DMS79 treated with DMSO at 0.1 percent for 48 hours (cell line): ENCODE data around the gene ALKBH4.
"Not testable (repeated sequence)": the region's sequence is repeated elsewhere in the genome, so short reads cannot be mapped to it uniquely, and the experiment has no call there.

Experiments
- DNase-seq: peaks from one replicate; lab custom pipeline; 2025; lab: John Stamatoyannopoulos, UW

The ALKBH4 gene

DNA sequence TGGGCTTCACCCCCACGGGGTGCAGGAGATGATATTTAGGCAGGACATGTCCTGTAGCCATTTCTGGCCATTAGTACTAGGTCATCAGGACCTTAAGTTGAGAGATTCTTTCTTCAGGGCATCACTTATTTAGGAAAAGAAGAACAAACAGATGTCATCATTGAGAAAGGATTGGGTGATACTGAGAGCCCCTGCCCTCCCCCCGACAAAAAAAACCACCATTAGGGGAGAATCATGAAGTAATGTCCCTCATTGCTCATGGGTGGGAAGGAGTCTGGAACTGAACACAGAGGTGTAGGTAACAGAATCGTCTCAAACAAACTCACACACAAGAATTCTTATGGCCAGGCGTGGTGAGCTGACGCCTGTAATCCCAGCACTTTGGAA, 37.7 kb downstream of the ALKBH4 start:
- DNase-seq = no peak

GRCh38 chr7:102426268-102427018, 38.2 kb downstream of the ALKBH4 start:
- DNase-seq = no peak

GRCh38 chr7:102425639-102426267, 38.9 kb downstream of the ALKBH4 start:
- no peak for DNase-seq

- no peak for DNase-seq
These were observed 39.9 kb downstream of the ALKBH4 start for GRCh38 chr7:102424787-102425218.

GRCh38 chr7:102424129-102424551, 40.5 kb downstream of the ALKBH4 start:
- no peak for DNase-seq

DNA sequence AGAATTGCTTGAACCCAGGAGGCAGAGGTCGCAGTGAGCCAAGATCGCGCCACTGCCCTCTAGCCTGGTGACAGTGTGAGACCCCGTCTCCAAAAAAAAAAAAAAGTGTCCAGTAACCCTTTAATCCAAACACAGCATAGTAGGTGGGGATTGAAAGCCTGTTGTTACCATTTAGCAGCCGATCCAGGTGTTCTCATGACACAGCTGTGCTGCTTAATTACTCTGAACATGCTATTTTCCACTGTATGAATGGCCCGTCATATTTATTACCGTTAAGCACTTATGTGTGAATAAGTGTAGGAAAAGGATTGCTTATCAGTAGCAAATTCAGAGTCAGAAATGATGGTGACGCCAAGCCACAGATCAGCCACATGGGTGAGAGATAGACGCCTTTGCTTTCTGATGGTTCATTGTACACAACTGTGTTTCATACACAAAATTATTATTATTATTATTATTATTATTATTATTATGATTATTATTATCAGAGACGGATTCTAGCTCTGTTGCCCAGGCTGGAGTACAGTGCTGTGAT, 42.9 kb downstream of the ALKBH4 start:
- no peak for DNase-seq

DNA sequence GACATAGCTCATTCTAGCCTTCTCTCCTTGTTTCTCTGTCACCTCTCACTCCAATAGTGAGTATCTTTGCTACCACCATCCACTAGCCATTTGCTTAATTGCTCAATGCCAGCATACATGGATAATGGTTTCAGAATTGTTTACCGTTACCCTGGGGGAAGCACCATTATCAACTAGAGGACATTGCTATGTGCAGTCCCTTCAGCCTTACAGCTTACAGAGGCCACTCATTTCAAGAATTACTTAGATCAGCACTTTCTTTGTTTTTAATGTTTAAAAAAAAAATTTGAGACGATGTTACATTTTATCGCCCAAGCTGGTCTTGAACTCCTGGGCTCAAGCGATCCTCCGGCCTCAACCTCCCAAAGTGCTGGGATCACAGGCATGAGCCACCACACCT, 46.1 kb downstream of the ALKBH4 start:
- no peak for DNase-seq

DNA sequence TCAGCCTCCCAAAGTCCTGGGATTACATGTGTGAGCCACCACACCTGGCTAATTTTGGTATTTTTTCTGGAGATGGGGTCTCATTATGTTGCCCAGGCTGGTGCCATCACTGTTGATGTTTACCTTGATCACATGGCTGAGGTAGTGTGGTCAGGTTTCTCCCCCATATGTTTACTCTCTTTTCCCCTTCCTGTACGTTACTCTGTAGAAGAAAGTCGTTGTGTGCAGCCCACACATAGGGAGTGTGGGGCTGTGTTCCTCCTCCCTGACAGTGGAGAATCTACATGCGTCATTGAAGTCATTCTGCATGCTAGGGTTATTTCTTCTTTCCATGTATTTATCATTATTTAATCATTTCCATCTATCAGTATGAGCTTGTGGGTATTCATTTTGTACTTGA, 47.6 kb downstream of the ALKBH4 start:
- DNase-seq = no peak

DNA sequence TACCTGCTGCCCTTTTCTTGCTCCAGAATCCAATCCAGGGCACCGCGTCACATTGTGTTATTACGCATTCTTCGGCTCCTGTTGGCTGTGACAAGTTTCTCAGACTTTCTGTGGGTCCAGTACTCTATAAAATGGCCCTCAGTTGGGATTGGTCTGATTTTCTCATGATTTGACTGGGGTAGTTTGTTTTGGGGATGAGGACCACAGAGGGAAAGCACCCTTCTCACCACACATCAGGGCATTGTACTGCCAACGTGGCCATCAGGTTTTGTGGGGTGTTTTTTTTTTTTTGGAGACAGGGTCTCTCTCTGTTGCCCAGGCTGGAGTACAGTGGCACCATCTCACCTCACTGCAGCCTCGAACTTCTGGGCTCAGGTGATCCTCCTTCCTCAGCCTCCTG, 48.3 kb downstream of the ALKBH4 start:
- DNase-seq = no peak

DNA sequence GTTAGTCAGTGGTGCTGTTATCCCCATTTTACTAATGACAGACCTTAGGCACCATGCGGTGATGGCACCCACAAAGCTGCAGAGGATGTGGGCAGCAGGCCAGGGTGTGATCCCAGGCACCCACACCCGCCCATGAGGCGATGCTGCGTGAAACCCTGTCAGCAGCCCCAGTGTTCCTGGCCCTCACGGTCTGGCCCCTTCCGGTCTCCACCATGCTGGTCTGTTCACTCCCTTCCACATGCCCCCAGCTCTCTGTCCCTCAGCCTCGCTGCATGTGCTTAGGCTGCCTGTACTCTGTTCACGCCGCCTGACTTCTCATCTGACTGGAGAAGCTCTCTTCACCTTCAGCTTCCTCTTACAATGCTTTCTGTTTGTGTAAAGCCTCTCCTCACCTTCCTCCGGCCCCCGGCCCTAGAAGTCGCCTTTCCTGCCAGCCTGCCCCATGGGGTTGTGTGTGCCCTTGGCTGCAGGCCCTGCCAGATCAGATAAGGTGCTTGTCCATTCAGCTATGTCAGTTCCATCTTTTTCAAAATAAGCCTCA, 48.9 kb downstream of the ALKBH4 start:
- DNase-seq = no peak

GRCh38 chr7:102413611-102414010, 51.1 kb downstream of the ALKBH4 start:
- no peak for DNase-seq

GRCh38 chr7:102413091-102413490, 51.6 kb downstream of the ALKBH4 start:
- no peak for DNase-seq

DNA sequence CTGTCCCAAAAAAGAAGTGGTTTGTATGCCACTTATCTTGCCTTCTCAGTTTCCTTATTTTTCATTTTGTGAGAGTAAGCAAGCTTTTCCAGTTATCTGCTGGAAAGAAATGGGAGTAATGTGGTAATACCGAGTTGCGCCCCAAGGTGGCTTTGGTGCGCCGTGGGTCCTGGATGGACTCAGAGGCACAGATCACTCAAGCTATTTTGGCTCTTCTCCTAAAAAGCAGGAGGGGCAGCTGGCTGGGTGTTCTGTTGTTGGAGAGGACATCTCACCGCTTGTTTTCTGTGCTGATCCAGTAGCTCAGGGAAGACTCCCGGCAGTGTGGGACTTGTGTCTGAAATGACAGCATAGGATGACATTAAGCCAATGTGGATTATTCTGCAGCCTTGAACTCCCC, 52.1 kb downstream of the ALKBH4 start:
- no peak for DNase-seq

DNA sequence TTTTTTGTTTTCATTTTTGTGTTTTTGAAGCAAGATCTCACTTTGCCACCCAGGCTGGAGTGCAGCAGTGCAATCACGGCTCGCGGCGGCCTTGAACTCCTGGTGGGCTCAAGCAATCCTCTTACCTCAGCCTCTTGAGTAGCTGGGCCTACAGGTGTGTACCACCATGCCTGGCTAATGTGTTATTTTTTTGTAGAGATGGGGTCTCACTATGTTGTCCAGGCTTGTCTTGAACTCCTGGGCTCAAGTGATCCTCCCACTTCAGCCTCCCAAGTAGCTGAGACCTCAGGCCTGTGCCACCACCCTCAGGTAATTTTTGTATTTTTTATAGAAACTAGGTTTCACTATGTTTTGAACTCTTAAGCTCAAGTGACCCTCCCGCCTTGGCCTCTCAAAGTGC, 53.7 kb downstream of the ALKBH4 start:
- DNase-seq = no peak

DNA sequence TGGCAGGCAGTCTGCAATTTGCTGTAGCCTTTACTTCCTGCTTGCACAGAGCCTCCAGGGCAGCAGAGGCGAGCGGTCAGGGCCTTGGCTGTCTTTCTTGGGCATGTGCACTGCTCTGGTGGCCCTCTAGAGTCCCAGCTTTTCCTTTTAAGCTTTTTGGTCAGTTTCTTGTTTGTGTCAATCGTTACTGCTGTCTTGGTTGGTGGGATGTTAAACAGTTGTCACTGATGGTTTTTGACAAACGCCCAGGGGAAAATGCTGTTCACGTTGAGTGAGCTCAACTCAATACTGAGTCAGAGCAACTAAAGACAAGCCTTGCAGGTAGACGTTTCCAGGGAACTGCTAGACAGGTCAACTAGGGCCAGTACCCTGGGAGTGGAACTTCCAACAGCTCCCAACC, 54.5 kb downstream of the ALKBH4 start:
- DNase-seq = no peak

DNA sequence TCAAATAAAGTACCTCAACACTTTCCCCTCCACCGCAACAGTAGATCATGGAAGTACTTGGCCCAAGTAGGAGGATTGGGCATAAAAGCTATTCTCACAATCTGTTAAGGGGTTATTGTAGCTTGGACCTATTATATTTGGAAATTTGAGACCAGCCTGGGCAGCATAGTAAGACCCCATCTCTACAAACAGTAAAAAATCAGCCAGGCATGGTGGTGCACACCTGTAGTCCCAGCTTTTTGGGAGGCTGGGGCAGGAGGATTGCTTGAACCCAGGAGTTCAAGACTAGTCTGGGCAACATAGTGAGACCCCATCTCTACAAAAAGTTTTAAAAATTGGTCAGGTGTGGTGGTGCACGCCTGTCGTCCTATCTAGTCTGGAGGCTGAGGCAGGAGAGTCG, 55.3 kb downstream of the ALKBH4 start:
- no peak for DNase-seq

DNA sequence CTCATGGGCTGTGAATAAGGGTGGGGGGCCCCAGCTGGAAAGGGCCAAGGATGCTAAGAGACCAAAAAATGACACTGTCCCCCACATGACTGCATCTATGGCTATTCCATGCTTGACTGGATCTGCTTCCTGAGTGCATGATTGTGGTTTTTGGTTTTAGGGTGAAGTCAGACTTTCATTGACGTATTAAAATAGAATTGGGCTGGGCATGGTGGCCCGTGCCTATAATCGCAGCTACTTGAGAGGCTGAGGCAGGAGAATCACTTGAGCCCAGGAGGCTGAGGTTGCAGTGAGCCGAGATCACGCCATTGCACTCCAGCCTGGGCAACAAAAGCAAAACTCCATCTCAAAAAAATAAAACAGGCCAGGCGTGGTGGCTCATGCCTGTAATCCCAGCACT, 56.1 kb downstream of the ALKBH4 start:
- DNase-seq = not testable (repeated sequence)

DNA sequence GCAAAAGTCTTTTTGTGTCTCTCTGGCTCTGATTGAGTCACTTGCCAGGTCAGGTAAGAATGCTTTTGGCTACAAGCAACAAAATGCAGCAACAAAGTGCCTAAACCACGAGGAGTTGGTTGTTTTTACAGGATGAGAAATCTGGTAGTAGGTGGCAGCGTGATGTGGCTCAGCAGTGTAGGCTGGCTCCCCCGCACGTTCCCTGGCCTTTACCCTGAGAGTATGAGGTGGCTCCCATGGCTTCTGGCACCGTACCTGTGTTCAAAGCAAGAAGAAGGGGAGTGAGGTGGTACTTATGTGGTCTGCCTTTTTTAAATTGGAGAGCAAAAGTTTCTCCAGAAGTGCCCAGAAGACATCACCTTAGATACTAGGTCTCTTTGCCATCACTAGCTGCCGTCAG, 56.8 kb downstream of the ALKBH4 start:
- DNase-seq = no peak
